IgD-negative memory B cell (primary cell): ENCODE results near the gene SUN3. TPM values are rescaled to one million over a fixed set of nuclear protein-coding genes. Genes with fewer than 3 reads are reported as not detected.

Source experiments
- H3K27ac Mint-ChIP-seq, 3 donors: one replicate each; pipeline ENCODE4 v1.8.0; 2020 to 2022; ENCODE audit warnings: mild to moderate bottlenecking in 3 of 3, mixed read lengths in 3 of 3, moderate library complexity in 1 of 3
- H3K27me3 Mint-ChIP-seq: one replicate; pipeline ENCODE4 v1.8.0; 2021; ENCODE audit warnings: mixed read lengths
- H3K36me3 Mint-ChIP-seq: one replicate; pipeline ENCODE4 v1.8.0; 2020; ENCODE audit warnings: mild to moderate bottlenecking, mixed read lengths
- H3K4me1 Mint-ChIP-seq, 3 donors: one replicate each; pipeline ENCODE4 v1.8.0; 2020 to 2022; ENCODE audit warnings: mixed read lengths in 3 of 3, mild to moderate bottlenecking in 1 of 3
- H3K4me3 Mint-ChIP-seq, 4 donors: one replicate each; pipeline ENCODE4 v1.8.0; 2020 to 2022; ENCODE audit warnings: mild to moderate bottlenecking in 4 of 4, mixed read lengths in 4 of 4, moderate library complexity in 3 of 4
- H3K9me3 Mint-ChIP-seq, 3 donors: one replicate each; pipeline ENCODE4 v1.8.0; 2020 to 2021; ENCODE audit warnings: mixed read lengths in 3 of 3, mild to moderate bottlenecking in 1 of 3
- polyA plus RNA-seq: library from polyadenylated mRNA; unstranded; fragments of 300-500 nt; fragmentation: Illumina TruSeq; gene quantifications from one replicate; pipeline ENCODE4 v1.2.3, GENCODE V29; 2021

The SUN3 gene
- polyA plus RNA-seq, 1 donor from 2014 or later, result not detected

DNA sequence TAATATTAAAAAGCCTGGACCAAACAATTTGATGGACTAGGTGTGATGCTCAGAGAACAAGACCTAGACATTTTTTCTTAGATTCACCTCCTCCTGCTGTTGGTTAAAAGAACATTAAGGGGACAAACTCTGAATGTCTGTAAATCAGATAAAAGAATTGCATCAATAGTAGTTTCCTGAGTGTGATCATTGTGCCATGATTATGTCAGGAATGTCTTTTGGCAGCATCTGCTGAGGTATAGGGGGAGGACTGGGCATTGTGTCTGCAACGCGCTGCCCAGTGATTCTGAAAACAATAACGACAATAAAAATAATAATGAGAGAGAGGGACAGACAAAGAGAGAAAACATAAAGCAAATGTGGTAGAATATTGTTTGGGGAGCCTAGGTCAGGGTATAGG, 13.3 kb upstream of the SUN3 start:
- H3K9me3 Mint-ChIP-seq, result no peaks in the 10 kb centered on the region
- H3K4me1 Mint-ChIP-seq, result peaks cover 0 to 4% (median 4%) of the 10 kb centered on the region in 3 donors
- H3K27ac Mint-ChIP-seq, result no peak overlapping the region
- no peaks in the 10 kb centered on the region for H3K36me3 Mint-ChIP-seq
- H3K27me3 Mint-ChIP-seq, result no peaks in the 10 kb centered on the region
- H3K4me3 Mint-ChIP-seq, result no peak overlapping the region

- H3K27ac Mint-ChIP-seq, result no peak overlapping the region
- H3K9me3 Mint-ChIP-seq, result no peaks in the 10 kb centered on the region
- H3K4me3 Mint-ChIP-seq, result no peak overlapping the region
- no peaks in the 10 kb centered on the region for H3K36me3 Mint-ChIP-seq
- peaks cover 0 to 3% (median 3%) of the 10 kb centered on the region in 3 donors for H3K4me1 Mint-ChIP-seq
- no peaks in the 10 kb centered on the region for H3K27me3 Mint-ChIP-seq
Observed at GRCh38 chr7:48041653-48041970, 12.7 kb upstream of the SUN3 start.

GRCh38 chr7:48040944-48041652, 12.2 kb upstream of the SUN3 start:
- H3K4me3 Mint-ChIP-seq, result peak overlapping the region in 1 of 4 donors; percentile 29
- H3K27me3 Mint-ChIP-seq, result peaks cover 3% of the 10 kb centered on the region
- H3K27ac Mint-ChIP-seq, result peak overlapping the region in 1 of 3 donors; percentile 39
- no peaks in the 10 kb centered on the region for H3K4me1 Mint-ChIP-seq
- H3K9me3 Mint-ChIP-seq, result no peaks in the 10 kb centered on the region
- H3K36me3 Mint-ChIP-seq, result no peaks in the 10 kb centered on the region

GRCh38 chr7:48038815-48039506, 10.1 kb upstream of the SUN3 start:
- Mint-ChIP-seq H3K4me1 (peaks cover 0 to 11% (median 4%) of the 10 kb centered on the region in 3 donors), H3K27me3 (peaks cover 10% of the 10 kb centered on the region), H3K27ac (no peak overlapping the region), H3K4me3 (no peak overlapping the region), H3K36me3 (no peaks in the 10 kb centered on the region), H3K9me3 (no peaks in the 10 kb centered on the region)

- Mint-ChIP-seq H3K4me1 (peaks cover 0 to 13% (median 4%) of the 10 kb centered on the region in 3 donors), H3K4me3 (peak overlapping the region; percentile 69 to 90 (median 80)), H3K27ac (peak overlapping the region; percentile 80 to 85 (median 81)), H3K36me3 (peaks cover 7% of the 10 kb centered on the region), H3K27me3 (peaks cover 18% of the 10 kb centered on the region), H3K9me3 (peaks cover 0 to 2% (median 2%) of the 10 kb centered on the region in 3 donors)
Observed at GRCh38 chr7:48035967-48036478, 7.1 kb upstream of the SUN3 start.

DNA sequence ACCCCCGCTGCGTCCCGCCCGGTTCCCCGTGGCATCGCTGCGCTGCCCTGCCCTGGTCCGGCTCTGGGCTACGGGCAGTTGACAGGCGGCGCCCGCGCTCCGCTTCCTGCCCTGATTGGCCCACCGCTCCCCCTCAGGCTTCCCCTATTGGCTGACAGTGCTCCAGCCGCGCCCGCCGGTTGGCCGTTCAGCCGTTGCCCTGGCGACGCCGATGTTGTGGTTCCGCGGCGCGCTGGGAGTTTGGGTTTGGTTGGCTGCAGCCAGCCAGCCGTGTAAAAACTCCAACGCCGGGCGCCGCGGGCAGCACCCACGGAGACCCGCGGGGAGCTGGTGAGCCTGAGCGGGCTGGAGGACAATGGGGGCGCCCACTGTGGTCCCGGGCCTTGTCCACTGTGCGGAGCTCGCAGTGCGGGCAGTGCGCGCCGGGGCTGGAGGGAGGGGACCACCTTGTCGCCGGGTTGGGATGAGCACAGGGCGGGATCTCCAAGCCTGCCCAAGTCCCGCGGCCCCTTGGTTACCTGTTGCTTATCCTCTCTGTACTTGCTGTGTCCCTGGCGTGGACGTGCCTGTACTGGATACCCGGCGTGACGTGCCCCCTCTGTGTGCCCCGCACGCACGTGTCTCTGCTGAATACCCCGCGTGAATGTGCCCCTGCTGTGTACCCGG, 6.5 kb upstream of the SUN3 start, which contains the start of gene C7orf57:
Gene C7orf57, plus strand, starts transcription at position 243 of the 666 bp plus-strand sequence. CDS start 766 bp downstream, outside the sequence.
- H3K27ac Mint-ChIP-seq, result peak within 1 kb of the TSS; percentile 80 to 95 (median 81)
- H3K36me3 Mint-ChIP-seq, result peaks cover 7% of the 10 kb centered on the region
- peaks cover 19% of the 10 kb centered on the region for H3K27me3 Mint-ChIP-seq
- peaks cover 0 to 4% (median 2%) of the 10 kb centered on the region in 3 donors for H3K9me3 Mint-ChIP-seq
- peak within 1 kb of the TSS; percentile 69 to 90 (median 82) for H3K4me3 Mint-ChIP-seq
- peaks cover 0 to 13% (median 4%) of the 10 kb centered on the region in 3 donors for H3K4me1 Mint-ChIP-seq

DNA sequence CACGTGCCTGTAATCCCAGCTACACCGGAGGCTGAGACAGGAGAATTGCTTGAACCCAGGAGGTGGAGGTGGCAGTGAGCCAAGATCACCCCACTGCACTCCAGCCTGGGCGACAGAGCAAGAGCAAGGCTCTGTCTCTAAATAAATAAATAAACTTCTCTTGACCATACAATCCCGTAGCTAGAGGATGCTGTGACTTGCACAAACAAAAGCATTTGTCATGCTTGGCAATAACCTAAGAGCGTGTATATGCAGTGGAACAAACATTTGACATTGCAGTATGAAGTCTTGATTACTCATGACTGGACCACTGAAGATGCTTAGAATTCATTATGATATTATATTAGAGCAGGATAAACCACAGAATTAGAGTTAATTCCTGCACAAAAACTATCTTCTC, 5.0 kb upstream of the SUN3 start:
- Mint-ChIP-seq H3K4me3 (peak overlapping the region in 1 of 4 donors; percentile 12), H3K27ac (peak overlapping the region in 1 of 3 donors; percentile 24), H3K9me3 (peaks cover 0 to 6% (median 4%) of the 10 kb centered on the region in 3 donors), H3K27me3 (peaks cover 30% of the 10 kb centered on the region), H3K36me3 (peaks cover 7% of the 10 kb centered on the region), H3K4me1 (peaks cover 0 to 13% (median 4%) of the 10 kb centered on the region in 3 donors)

- Mint-ChIP-seq H3K36me3 (peaks cover 7% of the 10 kb centered on the region), H3K9me3 (peaks cover 0 to 9% (median 4%) of the 10 kb centered on the region in 3 donors), H3K27me3 (peaks cover 36% of the 10 kb centered on the region), H3K4me3 (no peak overlapping the region), H3K27ac (no peak overlapping the region), H3K4me1 (peaks cover 0 to 13% (median 4%) of the 10 kb centered on the region in 3 donors)
Observed at GRCh38 chr7:48031111-48031510, 2.2 kb upstream of the SUN3 start.

- Mint-ChIP-seq H3K4me1 (no peaks in the 10 kb centered on the region), H3K4me3 (no peak overlapping the region), H3K9me3 (peaks cover 18 to 25% (median 18%) of the 10 kb centered on the region in 3 donors), H3K27me3 (peaks cover 32% of the 10 kb centered on the region), H3K27ac (no peak overlapping the region), H3K36me3 (no peaks in the 10 kb centered on the region)
Observed at GRCh38 chr7:48025624-48026023, 3.3 kb downstream of the SUN3 start.

DNA sequence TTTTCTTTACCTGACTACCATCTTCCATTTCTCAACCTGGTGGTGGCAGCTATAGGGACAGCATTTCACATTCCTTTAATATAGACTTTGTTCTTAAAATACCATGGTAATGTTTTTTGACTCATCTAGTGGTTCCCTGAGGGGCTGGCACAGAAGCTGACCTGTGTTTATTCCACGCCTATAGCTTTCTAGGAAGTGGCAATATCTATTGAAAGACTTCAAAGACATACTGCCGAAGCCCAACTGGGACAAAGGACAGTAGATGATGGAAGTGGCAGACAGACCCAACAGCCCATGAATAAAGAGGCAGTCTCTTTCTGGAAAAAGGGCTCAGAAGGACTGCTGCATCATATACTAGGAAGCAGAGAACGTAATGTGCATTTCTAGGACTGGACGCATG, 11.2 kb downstream of the SUN3 start:
- Mint-ChIP-seq H3K27ac (no peak overlapping the region), H3K4me1 (no peaks in the 10 kb centered on the region), H3K36me3 (no peaks in the 10 kb centered on the region), H3K27me3 (peaks cover 25% of the 10 kb centered on the region), H3K4me3 (no peak overlapping the region), H3K9me3 (peaks cover 6 to 17% (median 12%) of the 10 kb centered on the region in 3 donors)

DNA sequence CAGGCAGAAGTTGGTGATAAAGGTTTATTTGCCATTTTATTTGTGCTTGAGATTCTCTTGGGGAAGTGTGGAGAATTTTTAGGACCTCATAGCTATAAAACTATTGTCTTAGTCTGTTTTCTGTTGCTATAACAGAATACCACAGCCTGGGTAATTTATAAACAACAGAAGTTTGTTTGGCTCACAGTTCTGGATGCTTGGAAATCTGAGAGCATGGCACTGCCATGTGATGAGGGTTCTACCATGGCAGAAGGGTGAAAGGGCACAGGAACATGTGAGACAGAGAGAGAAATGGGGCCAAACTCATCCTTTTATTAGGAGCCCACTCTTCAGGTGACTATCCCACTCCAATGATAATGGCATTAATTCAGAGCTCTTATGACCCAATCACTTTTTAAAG, 12.3 kb downstream of the SUN3 start:
- Mint-ChIP-seq H3K27ac (no peak overlapping the region), H3K4me1 (peaks cover 0 to 3% (median 1%) of the 10 kb centered on the region in 3 donors), H3K27me3 (peaks cover 23% of the 10 kb centered on the region), H3K9me3 (peaks cover 2 to 11% (median 8%) of the 10 kb centered on the region in 3 donors), H3K36me3 (no peaks in the 10 kb centered on the region), H3K4me3 (no peak overlapping the region)

DNA sequence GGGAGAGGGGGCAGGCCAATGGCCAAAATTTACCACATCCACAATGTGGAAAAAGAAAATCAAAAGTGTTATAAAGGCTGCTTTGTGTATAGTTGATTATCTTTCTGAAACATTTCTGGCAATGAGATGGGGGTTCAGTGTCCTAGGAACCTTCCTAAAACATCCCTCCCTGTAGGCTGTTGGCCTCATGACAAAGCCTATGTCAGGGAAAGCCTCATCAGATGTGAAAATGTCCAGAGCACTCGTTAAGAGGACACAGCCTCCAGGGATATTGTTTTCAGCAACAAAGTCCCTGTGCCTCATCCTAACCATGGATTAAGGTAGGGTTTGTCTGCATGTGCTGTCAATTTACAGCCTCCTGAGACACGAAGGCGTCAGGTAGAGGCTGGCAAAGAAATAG, 17.0 kb downstream of the SUN3 start:
- peaks cover 0 to 8% (median 6%) of the 10 kb centered on the region in 3 donors for H3K4me1 Mint-ChIP-seq
- H3K27ac Mint-ChIP-seq, result peak overlapping the region in 1 of 3 donors; percentile 65
- no peaks in the 10 kb centered on the region for H3K36me3 Mint-ChIP-seq
- H3K27me3 Mint-ChIP-seq, result peaks cover 20% of the 10 kb centered on the region
- H3K4me3 Mint-ChIP-seq, result no peak overlapping the region
- peaks cover 0 to 2% (median 0%) of the 10 kb centered on the region in 3 donors for H3K9me3 Mint-ChIP-seq

GRCh38 chr7:48011323-48011722, 17.6 kb downstream of the SUN3 start:
- Mint-ChIP-seq H3K4me1 (peaks cover 2 to 8% (median 6%) of the 10 kb centered on the region in 3 donors), H3K27ac (peak overlapping the region in 1 of 3 donors; percentile 65), H3K4me3 (no peak overlapping the region), H3K9me3 (peaks cover 0 to 2% (median 0%) of the 10 kb centered on the region in 3 donors), H3K36me3 (no peaks in the 10 kb centered on the region), H3K27me3 (peaks cover 21% of the 10 kb centered on the region)

- Mint-ChIP-seq H3K9me3 (peaks cover 0 to 2% (median 0%) of the 10 kb centered on the region in 3 donors), H3K4me1 (peaks cover 5 to 8% (median 6%) of the 10 kb centered on the region in 3 donors), H3K4me3 (no peak overlapping the region), H3K27ac (no peak overlapping the region), H3K27me3 (peaks cover 17% of the 10 kb centered on the region), H3K36me3 (no peaks in the 10 kb centered on the region)
Observed at GRCh38 chr7:48009954-48010353, 19.0 kb downstream of the SUN3 start.

GRCh38 chr7:48009257-48009656, 19.6 kb downstream of the SUN3 start:
- Mint-ChIP-seq H3K36me3 (no peaks in the 10 kb centered on the region), H3K9me3 (peaks cover 0 to 2% (median 0%) of the 10 kb centered on the region in 3 donors), H3K4me3 (no peak overlapping the region), H3K27me3 (peaks cover 17% of the 10 kb centered on the region), H3K27ac (no peak overlapping the region), H3K4me1 (peaks cover 5 to 10% (median 8%) of the 10 kb centered on the region in 3 donors)
